K562 (cell line): ENCODE data around the gene NDUFAF2. TPM values are rescaled to one million over a fixed set of nuclear protein-coding genes. Genes with fewer than 3 reads are reported as not detected.
A peak's percentile ranks its signal among the peaks of the same experiment; 100 is the strongest.

ENCODE experiments used
- ATAC-seq: fragments of 200-7000 bp; cut with Tn5 transposase; 3 replicates; pipeline ENCODE4 v1.9.1; 2020; ENCODE audit warnings: moderate library complexity
- BruUV-seq: library from RNA; stranded (reverse); fragments of 400-500 nt; replicated peaks from 2 replicates; lab custom pipeline; 2021; lab: Mats Ljungman, UMichigan
- CTCF ChIA-PET: fragments of 300-600 bp; formaldehyde crosslinking; extraction: SDS; loops from one replicate; lab custom pipeline; 2021; ENCODE audit warnings: low intra/inter-chr PET ratio; lab: Yijun Ruan, JAX
- POLR2A ChIA-PET: fragments of 300-600, 350-650 bp; sonication (Branson Sonifier 250); formaldehyde crosslinking; extraction: SDS; loops from one replicate; lab custom pipeline; 2021; ENCODE audit warnings: antibody characterized with exemption, inconsistent platforms; lab: Yijun Ruan, JAX
- DNase-seq, 4 experiments: peaks; one replicate each; pipeline versions ENCODE4 v3.0.0 to v3.0.0-alpha.2; 2011 to 2018; ENCODE audit warnings: low spot score in 3 of 4, mixed read lengths in 3 of 4; ENCODE audit errors: extremely low read depth in 1 of 4
- FAIRE-seq: peaks from 2 replicates; lab custom pipeline; 2011; peaks lifted over from hg19 to GRCh38; lab: Jason Lieb, UNC
- H2AFZ ChIP-seq: 2 replicates; pipeline ENCODE4 v1.6.0; 2011; ENCODE audit warnings: low read depth, low read length, control low read depth, inconsistent platforms
- H3K27ac ChIP-seq: fragments of 200-600 bp; 3 replicates; pipeline ENCODE4 v1.8.0; 2011; ENCODE audit warnings: low read depth, mild to moderate bottlenecking, control low read depth, inconsistent platforms, low read length, moderate library complexity, mixed read lengths; ENCODE audit errors: extremely low read depth
- H3K27me3 ChIP-seq, 2 experiments: fragments of 300-600 bp in 1 of 2; 2 replicates in 1 of 2; 3 replicates in 1 of 2; pipeline versions ENCODE4 v1.6.0 to v1.8.0; 2011; ENCODE audit warnings: inconsistent platforms in 2 of 2, low read length in 2 of 2, mild to moderate bottlenecking in 1 of 2, mixed read lengths in 1 of 2, moderate library complexity in 1 of 2; ENCODE audit not compliant: control insufficient read depth in 2 of 2, insufficient read depth in 2 of 2
- H3K36me3 ChIP-seq: fragments of 300-600 bp; 3 replicates; pipeline ENCODE4 v1.8.0; 2011; ENCODE audit warnings: mild to moderate bottlenecking, low read length, inconsistent platforms; ENCODE audit not compliant: control insufficient read depth, insufficient read depth
- H3K4me1 ChIP-seq, 2 experiments: fragments of 200-600 bp in 1 of 2; replicated peaks in 1 of 2; 2 replicates in 1 of 2; 3 replicates in 1 of 2; pipeline versions ENCODE4 v1.5.1 to v1.8.0; 2011; ENCODE audit warnings: inconsistent platforms in 2 of 2, low read length in 2 of 2, mild to moderate bottlenecking in 1 of 2, mixed read lengths in 1 of 2, moderate library complexity in 1 of 2; ENCODE audit not compliant: control insufficient read depth in 2 of 2, insufficient read depth in 2 of 2
- H3K4me2 ChIP-seq: 2 replicates; pipeline ENCODE4 v1.6.1; 2011; ENCODE audit warnings: low read length, control low read depth, inconsistent platforms, mixed read lengths; ENCODE audit not compliant: insufficient read depth
- H3K4me3 ChIP-seq: fragments of 200-600 bp; sonication (generic), shearing (Covaris generic); 2 replicates; pipeline ENCODE4 v1.5.1; 2016; ENCODE audit warnings: control low read depth, inconsistent platforms
- H3K79me2 ChIP-seq: fragments of 200-600 bp; 3 replicates; pipeline ENCODE4 v1.8.0; 2011; ENCODE audit warnings: low read length, inconsistent platforms; ENCODE audit not compliant: control insufficient read depth, insufficient read depth
- H3K9ac ChIP-seq, 2 experiments: 2 replicates each; pipeline versions ENCODE4 v1.6.0 to v1.6.1; 2011; ENCODE audit warnings: low read depth in 2 of 2, low read length in 2 of 2, control low read depth in 1 of 2, inconsistent platforms in 1 of 2, mild to moderate bottlenecking in 1 of 2, mixed read lengths in 1 of 2; ENCODE audit not compliant: insufficient read depth in 1 of 2
- H3K9me1 ChIP-seq: one replicate; pipeline ENCODE4 v1.6.0; 2011; ENCODE audit warnings: inconsistent platforms, mild to moderate bottlenecking, low read length, moderate library complexity; ENCODE audit not compliant: control insufficient read depth, insufficient read depth
- H3K9me3 ChIP-seq: replicated peaks from 2 replicates; pipeline ENCODE4 v1.5.1; 2011; ENCODE audit warnings: low read depth, low read length, inconsistent platforms; ENCODE audit not compliant: control insufficient read depth, insufficient read depth
- H4K20me1 ChIP-seq: replicated peaks from 2 replicates; pipeline ENCODE4 v1.6.1; 2011; ENCODE audit warnings: low read length, inconsistent platforms, mixed read lengths; ENCODE audit not compliant: control insufficient read depth, insufficient read depth
- CEBPB ChIP-seq: fragments of 450-650 bp; IDR thresholded peaks from 2 replicates; pipeline ENCODE4 v1.6.1; 2016; ENCODE audit warnings: missing genetic modification characterization, missing compliant biosample characterization
- CEBPG ChIP-seq, 3 experiments: fragments of 200-800 bp in 1 of 3; sonication (Bioruptor generic) in 1 of 3; sonication (generic) in 1 of 3; formaldehyde crosslinking in 1 of 3; IDR thresholded peaks in 2 of 3; conservative IDR thresholded peaks in 1 of 3; 2 replicates each; pipeline versions ENCODE4 v1.6.1 to v1.8.0; 2016 to 2022; ENCODE audit warnings: missing compliant biosample characterization in 2 of 3, missing genetic modification characterization in 2 of 3, mild to moderate bottlenecking in 1 of 3, missing genetic modification reagents in 1 of 3
- GATA2 ChIP-seq: sonication (generic); formaldehyde crosslinking; IDR thresholded peaks from 2 replicates; pipeline ENCODE4 v1.4.0; 2020; ENCODE audit warnings: mild to moderate bottlenecking, missing genetic modification reagents
- PTRF ChIP-seq: fragments of 450-650 bp; IDR thresholded peaks from 2 replicates; pipeline ENCODE4 v1.6.1; 2016; ENCODE audit warnings: mild to moderate bottlenecking, missing genetic modification characterization, missing compliant biosample characterization
- YY1 ChIP-seq, 3 experiments: IDR thresholded peaks; 2 replicates each; pipeline ENCODE4 v1.6.1; 2011; ENCODE audit warnings: low read length in 2 of 3, mild to moderate bottlenecking in 2 of 3, moderate library complexity in 2 of 3, borderline replicate concordance in 1 of 3, control low read depth in 1 of 3, low read depth in 1 of 3; ENCODE audit not compliant: insufficient read depth in 3 of 3, insufficient replicate concordance in 2 of 3, control insufficient read depth in 1 of 3, insufficient read length in 1 of 3; ENCODE audit errors: extremely low read depth in 1 of 3
- WGBS: fragments of 100-300 bp; shearing (Covaris generic); methylation state at CpG from one replicate; pipeline ENCODE4 v1.1.6; 2016; ENCODE audit warnings: low coverage, mixed read lengths; ENCODE audit not compliant: insufficient coverage; ENCODE audit errors: missing lambda C conversion rate; 5-methylcytosine and 5-hydroxymethylcytosine counted together
- in situ Hi-C: fragments of 300-500 bp; cut with MboI; formaldehyde crosslinking; loops from 4 replicates; pipeline ENCODE4 v1.15.0; 2018; ENCODE audit warnings: inconsistent platforms, mixed read lengths
- intact Hi-C: fragments of 100-400 bp; cut with micrococcal nuclease; formaldehyde crosslinking; loops from 2 replicates; pipeline ENCODE4 v1.14.2; 2022
- polyA plus RNA-seq, 8 experiments: library from polyadenylated mRNA; depleted of rRNA in 4 of 8; stranded (reverse) in 5 of 8; unstranded in 3 of 8; fragments of >200 nt; fragmentation: Nextera tagmentation in 2 of 8; fragmentation: Illumina TruSeq in 1 of 8; extraction: Ambion mirVana in 2 of 8; extraction: Trizol in 1 of 8; gene quantifications; 2 replicates each; pipeline versions ENCODE4 v1.2.1 to v1.2.3, GENCODE V29; 2011 to 2014; ENCODE audit warnings: inconsistent platforms in 1 of 8, missing spikeins in 1 of 8
- total RNA-seq, 7 experiments: library from RNA; depleted of rRNA in 6 of 7; stranded (reverse); fragments of >200 nt in 6 of 7; fragmentation: Illumina TruSeq in 2 of 7; extraction: Trizol in 2 of 7; gene quantifications; 2 replicates each; pipeline versions ENCODE4 v1.2.1 to v1.2.3, GENCODE V29; 2011 to 2021; ENCODE audit warnings: low replicate concordance in 1 of 7

Gene NDUFAF2
- total and polyA plus RNA-seq, 9 of the 15 experiments (the other 6 are each of a cell fraction or from before 2014, with no cell fraction given), result 56.0 to 155 (median 95.9) TPM

- TF ChIP-seq GATA2 (CRISPR knock-in tag) (no peak), PTRF (tag) (no peak)
Measured at GRCh38 chr5:60929024-60929423, 16.0 kb upstream of the NDUFAF2 start (continued).

GRCh38 chr5:60943624-60944023, 1.4 kb upstream of the NDUFAF2 start:
- Histone ChIP-seq H3K9ac (peak overlapping the region in 1 of 2 experiments; percentile 87; a peak in 2 of 4 replicates), H3K4me1 (peaks cover 0 to 4% of the 10 kb centered on the region in 2 experiments; a peak in 2 of 5 replicates), H3K4me2 (peak overlapping the region; percentile 99), H3K36me3 (peaks cover 13% of the 10 kb centered on the region; the same call in 2 of the 3 replicates), H2AFZ (no peak overlapping the region), H3K27me3 (no peaks in the 10 kb centered on the region), H3K9me1 (no peaks in the 10 kb centered on the region), H3K9me3 (0 out of 2 replicates have a peak, but pooled peaks cover under 1% of the 10 kb centered on the region), H3K4me3 (peak overlapping the region; percentile 91), H3K79me2 (peaks cover 81% of the 10 kb centered on the region), H3K27ac (no peak overlapping the region), H4K20me1 (no peaks in the 10 kb centered on the region)
- no TSS peak for BruUV-seq
- WGBS, result 29% methylated on average over 3 of the region's 3 CpGs
- ATAC-seq (no peak), FAIRE-seq (no peak), DNase-seq (peak in 1 of 4 experiments; percentile 9)
- intact Hi-C loops (no loop called here), in situ Hi-C loops (loop anchor here (25.0 kb wide), 1 partner anchor 256 kb away; no protein-coding TSS in a partner anchor)
- POLR2A ChIA-PET, result no interaction called here
- TF ChIP-seq CEBPB (peak; percentile 80), GATA2 (CRISPR knock-in tag) (no peak), YY1 (IDR thresholded peaks at IDR 0.05; ENCODE audit: borderline replicate concordance in 1 of 3, control insufficient read depth in 1 of 3, extremely low read depth in 1 of 3, insufficient read depth in 3 of 3, insufficient read length in 1 of 3, insufficient replicate concordance in 2 of 3, low read depth in 1 of 3, low read length in 2 of 3) (peak in 1 of 3 experiments; percentile 44), CEBPG (CRISPR knock-in tag; IDR thresholded peaks at IDR 0.05) (no peak), CEBPG (tag; conservative IDR thresholded peaks at IDR 0.05 in 1 of 2, IDR thresholded peaks at IDR 0.05 in 1 of 2) (peak; percentile 46 to 55)
- CTCF ChIA-PET, result interaction anchor here (0.7 kb wide), 1 partner anchor 955 kb away, joined by 3 read pairs; no protein-coding TSS in a partner anchor
